Sigmoid colon (tissue), 7 donors: Measurements from ENCODE around the gene GTF3C4. TPM values are rescaled to one million over a fixed set of nuclear protein-coding genes. Genes with fewer than 3 reads are reported as not detected.

Source experiments
- DNase-seq: peaks from one replicate; pipeline ENCODE4 v3.0.0-alpha.2; 2019
- H3K27ac ChIP-seq, 4 donors: fragments of 200-600 bp; sonication (generic); one replicate each; pipeline ENCODE4 v1.5.1; 2016 to 2019; ENCODE audit warnings: mild to moderate bottlenecking in 1 of 4
- H3K27me3 ChIP-seq, 3 donors: fragments of 200-600 bp; sonication (generic); one replicate each; pipeline ENCODE4 v1.5.1; 2019; ENCODE audit warnings: mild to moderate bottlenecking in 1 of 3
- H3K36me3 ChIP-seq, 4 donors: fragments of 200-600 bp; sonication (generic); one replicate each; pipeline ENCODE4 v1.5.1; 2016 to 2019
- H3K4me1 ChIP-seq, 4 donors: fragments of 200-600 bp; sonication (generic); one replicate each; pipeline ENCODE4 v1.5.1; 2017 to 2019
- H3K4me3 ChIP-seq, 4 donors: fragments of 200-600 bp; sonication (generic); one replicate each; pipeline ENCODE4 v1.5.1; 2017 to 2019; ENCODE audit warnings: mild to moderate bottlenecking in 2 of 4, moderate library complexity in 1 of 4
- H3K9me3 ChIP-seq, 4 donors: fragments of 200-600 bp in 3 of 4; sonication (generic) in 3 of 4; one replicate each; pipeline versions ENCODE4 v1.5.1 to v1.6.1; 2013 to 2019
- EP300 ChIP-seq, 4 donors: sonication (generic); formaldehyde crosslinking; IDR thresholded peaks; one replicate each; pipeline ENCODE4 v1.6.1; 2017; ENCODE audit warnings: antibody characterized with exemption in 4 of 4
- POLR2A ChIP-seq, 2 donors: fragments of 450-650 bp; IDR thresholded peaks; one replicate each; pipeline ENCODE4 v1.6.1; 2016; ENCODE audit warnings: antibody characterized with exemption in 2 of 2, mild to moderate bottlenecking in 2 of 2, moderate library complexity in 2 of 2
- POLR2AphosphoS5 ChIP-seq, 4 donors: sonication (generic); formaldehyde crosslinking; IDR thresholded peaks; one replicate each; pipeline ENCODE4 v1.6.1; 2017; ENCODE audit warnings: antibody characterized with exemption in 4 of 4
- WGBS, 2 donors: extraction: QIAGEN DNeasy Blood & Tissue Kit; methylation state at CpG; one replicate each; pipeline ENCODE4 v1.1.7; 2013; 5-methylcytosine and 5-hydroxymethylcytosine counted together
- intact Hi-C: fragments of 100-400 bp; cut with DNase I; formaldehyde crosslinking; loops from one replicate; pipeline ENCODE4 v1.15.1; 2023
- polyA plus RNA-seq, 3 donors: library from polyadenylated mRNA; stranded (reverse); fragments of 200-250 nt; gene quantifications; one replicate each; pipeline ENCODE4 v1.2.3, GENCODE V29; 2013
- total RNA-seq, 4 donors: library from RNA; depleted of rRNA; stranded (reverse); fragments of >200 nt; gene quantifications; one replicate each; pipeline ENCODE4 v1.1.0, GENCODE V29; 2016
- TF ChIP-seq, protein P1 (sequence below), 4 experiments: fragments of 450-650 bp in 3 of 4; fragments of 200-600 bp in 1 of 4; IDR thresholded peaks; one replicate each; pipeline ENCODE4 v1.5.1; 2016 to 2019; ENCODE audit warnings: antibody characterized with exemption in 4 of 4, mild to moderate bottlenecking in 3 of 4, moderate library complexity in 2 of 4
- donor health status: healthy with polysubstance abuse.
- donor health status: Bipolar disorder and iron deficiency.
- donor health status: healthy.

The GTF3C4 gene
- total and polyA plus RNA-seq, 7 donors: 2.1 to 12.2 (median 10.7) TPM

DNA sequence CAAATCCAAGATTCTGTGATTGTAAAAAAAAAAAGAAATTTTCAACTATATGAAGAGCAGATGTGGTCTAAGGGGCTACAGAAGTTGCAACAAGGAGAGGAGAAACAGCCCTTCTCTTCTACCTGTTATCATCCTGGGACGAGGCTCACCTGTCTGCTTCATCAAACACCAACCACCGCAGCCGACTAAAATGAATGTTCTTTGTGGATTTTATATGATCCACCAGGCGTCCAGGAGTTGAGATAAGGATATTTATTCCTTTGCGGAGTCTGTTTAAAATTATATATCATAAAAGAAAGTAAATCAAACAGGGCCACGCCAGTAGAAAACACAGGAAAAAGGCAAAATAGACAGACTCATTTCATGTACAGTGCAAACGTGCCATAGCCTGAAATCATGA lies 22.0 kb upstream of the GTF3C4 start:
- no peaks in the 10 kb centered on the region for H3K9me3 ChIP-seq

DNA sequence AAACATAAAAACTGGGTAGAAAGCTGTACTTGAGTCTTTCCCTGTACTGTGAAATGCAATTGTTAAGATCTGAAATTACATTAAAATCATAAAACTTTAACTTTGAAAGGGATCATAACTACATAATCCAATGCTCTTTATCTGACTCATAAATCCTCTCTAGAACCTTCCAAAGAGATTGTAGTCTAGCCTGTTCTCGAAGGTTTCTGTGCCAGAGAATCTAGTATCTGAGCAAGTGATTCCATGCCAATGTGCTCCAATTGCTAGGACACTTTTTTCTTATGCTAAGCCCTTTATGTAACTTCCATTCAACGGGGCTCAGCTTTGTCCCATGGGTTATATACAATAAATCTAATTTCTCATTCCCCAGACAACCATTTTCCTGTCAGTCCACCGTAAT lies 21.6 kb upstream of the GTF3C4 start:
- H3K9me3 ChIP-seq: no peaks in the 10 kb centered on the region
- H3K27me3 ChIP-seq: no peaks in the 10 kb centered on the region
- TF ChIP-seq EP300 (IDR thresholded peaks at IDR 0.05) (no peak), POLR2A (IDR thresholded peaks at IDR 0.05) (no peak), POLR2AphosphoS5 (IDR thresholded peaks at IDR 0.05) (no peak)
- TF ChIP-seq, protein P1, sequence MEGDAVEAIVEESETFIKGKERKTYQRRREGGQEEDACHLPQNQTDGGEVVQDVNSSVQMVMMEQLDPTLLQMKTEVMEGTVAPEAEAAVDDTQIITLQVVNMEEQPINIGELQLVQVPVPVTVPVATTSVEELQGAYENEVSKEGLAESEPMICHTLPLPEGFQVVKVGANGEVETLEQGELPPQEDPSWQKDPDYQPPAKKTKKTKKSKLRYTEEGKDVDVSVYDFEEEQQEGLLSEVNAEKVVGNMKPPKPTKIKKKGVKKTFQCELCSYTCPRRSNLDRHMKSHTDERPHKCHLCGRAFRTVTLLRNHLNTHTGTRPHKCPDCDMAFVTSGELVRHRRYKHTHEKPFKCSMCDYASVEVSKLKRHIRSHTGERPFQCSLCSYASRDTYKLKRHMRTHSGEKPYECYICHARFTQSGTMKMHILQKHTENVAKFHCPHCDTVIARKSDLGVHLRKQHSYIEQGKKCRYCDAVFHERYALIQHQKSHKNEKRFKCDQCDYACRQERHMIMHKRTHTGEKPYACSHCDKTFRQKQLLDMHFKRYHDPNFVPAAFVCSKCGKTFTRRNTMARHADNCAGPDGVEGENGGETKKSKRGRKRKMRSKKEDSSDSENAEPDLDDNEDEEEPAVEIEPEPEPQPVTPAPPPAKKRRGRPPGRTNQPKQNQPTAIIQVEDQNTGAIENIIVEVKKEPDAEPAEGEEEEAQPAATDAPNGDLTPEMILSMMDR (IDR thresholded peaks at IDR 0.05): no peak
- H3K36me3 ChIP-seq: peaks cover 0 to 88% (median 43%) of the 10 kb centered on the region in 4 donors
- intact Hi-C loops: no loop called here
- H3K27ac ChIP-seq: no peak overlapping the region
- DNase-seq: no peak
- no peak overlapping the region for H3K4me3 ChIP-seq
- H3K4me1 ChIP-seq: no peaks in the 10 kb centered on the region
- WGBS, 2 donors: 21 to 70% methylated on average over 3 of the region's 3 CpGs

More for the DNA sequence above, 22.0 kb upstream of the GTF3C4 start:
- no peak overlapping the region for H3K4me3 ChIP-seq
- H3K27me3 ChIP-seq: no peaks in the 10 kb centered on the region
- no peaks in the 10 kb centered on the region for H3K4me1 ChIP-seq
- peaks cover 0 to 92% (median 43%) of the 10 kb centered on the region in 4 donors for H3K36me3 ChIP-seq
- WGBS, 2 donors: 18 to 67% methylated on average over 7 of the region's 7 CpGs
- no peak for TF ChIP-seq POLR2A (IDR thresholded peaks at IDR 0.05)
- TF ChIP-seq POLR2AphosphoS5 (IDR thresholded peaks at IDR 0.05): no peak
- no peak for TF ChIP-seq EP300 (IDR thresholded peaks at IDR 0.05)
- TF ChIP-seq, protein P1 (IDR thresholded peaks at IDR 0.05): no peak
- no peak overlapping the region for H3K27ac ChIP-seq
- intact Hi-C loops: no loop called here
- no peak for DNase-seq

DNA sequence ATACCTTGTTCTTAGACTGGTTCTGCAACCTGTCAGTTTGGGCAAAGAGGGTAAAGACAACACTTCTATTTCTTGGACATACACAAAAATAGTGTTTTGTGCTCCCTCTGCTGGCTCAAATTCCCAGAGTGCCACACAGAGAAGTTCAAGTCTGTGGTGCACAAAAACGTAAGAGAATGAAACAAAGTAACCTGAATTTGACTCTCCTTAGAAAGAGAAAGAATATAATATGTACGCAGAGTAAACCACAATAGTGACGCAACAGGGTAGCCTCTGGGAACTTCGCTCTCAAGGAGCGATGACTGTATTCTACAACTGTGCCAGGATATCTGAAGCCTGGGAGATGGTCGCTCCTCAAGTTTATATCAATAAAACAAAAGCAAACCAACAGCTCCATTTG lies 19.0 kb upstream of the GTF3C4 start:
- TF ChIP-seq POLR2AphosphoS5 (IDR thresholded peaks at IDR 0.05) (no peak), POLR2A (IDR thresholded peaks at IDR 0.05) (no peak), EP300 (IDR thresholded peaks at IDR 0.05) (no peak)
- TF ChIP-seq, protein P1 (IDR thresholded peaks at IDR 0.05): peak in 1 of 4 experiments; percentile 7
- intact Hi-C loops: no loop called here
- H3K27ac ChIP-seq: no peak overlapping the region
- H3K27me3 ChIP-seq: no peaks in the 10 kb centered on the region
- DNase-seq: no peak
- no peaks in the 10 kb centered on the region for H3K9me3 ChIP-seq
- 37 to 72% methylated on average over 6 of the region's 6 CpGs for WGBS, 2 donors
- H3K4me1 ChIP-seq: no peaks in the 10 kb centered on the region
- peaks cover 0 to 65% (median 29%) of the 10 kb centered on the region in 4 donors for H3K36me3 ChIP-seq
- H3K4me3 ChIP-seq: no peak overlapping the region

DNA sequence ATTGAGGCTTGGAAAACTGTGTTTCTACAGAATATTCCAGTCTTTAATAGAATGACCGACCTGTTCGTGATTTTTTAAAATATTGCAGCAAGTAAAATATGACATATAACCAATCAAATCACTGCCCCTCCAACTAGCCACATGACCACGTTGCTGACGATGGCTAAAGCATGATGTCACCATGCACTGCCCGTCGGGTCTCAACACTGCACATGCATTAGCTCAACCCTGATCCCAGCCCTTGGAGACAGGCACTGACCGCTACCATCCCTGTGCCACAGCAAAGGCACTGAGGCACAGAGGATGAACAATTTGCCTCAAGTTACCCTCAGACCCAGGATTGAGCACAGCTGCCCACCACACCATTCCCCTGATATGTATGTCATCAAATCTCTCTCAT lies 14.0 kb upstream of the GTF3C4 start:
- no peak overlapping the region for H3K4me3 ChIP-seq
- no peaks in the 10 kb centered on the region for H3K4me1 ChIP-seq
- WGBS, 2 donors: 91 to 94% methylated on average over 7 of the region's 7 CpGs
- DNase-seq: no peak
- no peak overlapping the region for H3K27ac ChIP-seq
- peaks cover 0 to 66% (median 24%) of the 10 kb centered on the region in 4 donors for H3K36me3 ChIP-seq
- H3K27me3 ChIP-seq: no peaks in the 10 kb centered on the region
- no peaks in the 10 kb centered on the region for H3K9me3 ChIP-seq
- TF ChIP-seq, protein P1 (IDR thresholded peaks at IDR 0.05): no peak
- TF ChIP-seq POLR2AphosphoS5 (IDR thresholded peaks at IDR 0.05) (no peak), EP300 (IDR thresholded peaks at IDR 0.05) (no peak), POLR2A (IDR thresholded peaks at IDR 0.05) (no peak)
- intact Hi-C loops: no loop called here
